GM18507 (cell line): Measurements from ENCODE around the gene CDYL.

Experiments
- DNase-seq: peaks from one replicate; pipeline ENCODE4 v3.0.0; 2011; ENCODE audit warnings: low read depth; ENCODE audit not compliant: insufficient read length; ENCODE audit errors: extremely low spot score
- FAIRE-seq: peaks from 2 replicates; lab custom pipeline; 2011; peaks lifted over from hg19 to GRCh38; lab: Jason Lieb, UNC

Gene CDYL

GRCh38 chr6:4899249-4900034 is 123.2 kb downstream of the CDYL start:
- FAIRE-seq (no peak), DNase-seq (no peak)

GRCh38 chr6:4901386-4902061 is 125.3 kb downstream of the CDYL start:
- no peak for DNase-seq
- FAIRE-seq, result peak; percentile 73

GRCh38 chr6:4902363-4902762 is 126.2 kb downstream of the CDYL start:
- FAIRE-seq, result peak; percentile 15
- no peak for DNase-seq

- FAIRE-seq (no peak), DNase-seq (no peak)
Measured at GRCh38 chr6:4903121-4903520, 126.9 kb downstream of the CDYL start.

- DNase-seq (no peak), FAIRE-seq (no peak)
Measured at GRCh38 chr6:4903751-4904370, 127.7 kb downstream of the CDYL start.

GRCh38 chr6:4904461-4905025 is 128.3 kb downstream of the CDYL start:
- DNase-seq, result no peak
- FAIRE-seq, result no peak

- DNase-seq (no peak), FAIRE-seq (no peak)
Measured at GRCh38 chr6:4905826-4906225, 129.6 kb downstream of the CDYL start.

- DNase-seq, result no peak
- FAIRE-seq, result no peak
Measured at GRCh38 chr6:4906293-4907276, 130.4 kb downstream of the CDYL start.

GRCh38 chr6:4907602-4908001 is 131.4 kb downstream of the CDYL start:
- FAIRE-seq (peak; percentile 60), DNase-seq (no peak)

- FAIRE-seq, result no peak
Measured at GRCh38 chr6:4908062-4908461, 131.9 kb downstream of the CDYL start.

GRCh38 chr6:4909063-4909706 is 133.0 kb downstream of the CDYL start:
- FAIRE-seq, result no peak
- DNase-seq, result no peak

More at GRCh38 chr6:4908062-4908461, 131.9 kb downstream of the CDYL start:
- DNase-seq, result no peak

- DNase-seq, result no peak
- no peak for FAIRE-seq
Measured at GRCh38 chr6:4910037-4910760, 134.0 kb downstream of the CDYL start.

- FAIRE-seq, result no peak
- no peak for DNase-seq
Measured at GRCh38 chr6:4912559-4912958, 136.4 kb downstream of the CDYL start.

- no peak for FAIRE-seq
- no peak for DNase-seq
Measured at GRCh38 chr6:4913705-4914419, 137.7 kb downstream of the CDYL start.

- FAIRE-seq (no peak), DNase-seq (no peak)
Measured at GRCh38 chr6:4914420-4915159, 138.4 kb downstream of the CDYL start.

- DNase-seq (no peak), FAIRE-seq (no peak)
Measured at GRCh38 chr6:4916954-4917561, 140.9 kb downstream of the CDYL start.
